ENCODE results near the gene VIPR2. TPM values are rescaled to one million over a fixed set of nuclear protein-coding genes. Genes with fewer than 3 reads are reported as not detected.
A peak's percentile ranks its signal among the peaks of the same experiment; 100 is the strongest.

VIPR2 gene
- total RNA-seq, 4 donors from 2014 or later = 9.3 to 16.6 (median 12.1) TPM

- WGBS = 60% methylated on average over 2 of the region's 2 CpGs
- Histone ChIP-seq H3K4me1 (no peaks in the 10 kb centered on the region), H3K36me3 (no peaks in the 10 kb centered on the region), H3K27ac (replicated peaks in 1 of 4) (no peak overlapping the region), H3K27me3 (peaks cover 0 to 6% (median 0%) of the 10 kb centered on the region in 4 donors), H3K4me3 (no peak overlapping the region), H3K9me3 (peaks cover 0 to 5% (median 2%) of the 10 kb centered on the region in 4 donors)
- TF ChIP-seq EP300 (IDR thresholded peaks at IDR 0.05) (no peak), CTCF (IDR thresholded peaks at IDR 0.05) (no peak), POLR2AphosphoS5 (IDR thresholded peaks at IDR 0.05) (no peak), POLR2A (IDR thresholded peaks at IDR 0.05; ENCODE audit: low read depth) (no peak)
- no peak for DNase-seq (ENCODE audit: extremely low spot score)
- intact Hi-C loops (cut with DNase I) = no loop called here
These were observed 92.8 kb downstream of the VIPR2 start for GRCh38 chr7:159051916-159052315.

- 80% methylated on average over 2 of the region's 2 CpGs for WGBS
- H3K36me3 ChIP-seq = no peaks in the 10 kb centered on the region
- no peak for DNase-seq (ENCODE audit: extremely low spot score)
- H3K27ac ChIP-seq (replicated peaks in 1 of 4) = no peak overlapping the region
- H3K9me3 ChIP-seq = peaks cover 0 to 5% (median 2%) of the 10 kb centered on the region in 4 donors
- H3K27me3 ChIP-seq = peaks cover 0 to 6% (median 0%) of the 10 kb centered on the region in 4 donors
- no peak overlapping the region for H3K4me3 ChIP-seq
- intact Hi-C loops (cut with DNase I) = no loop called here
- no peak for TF ChIP-seq POLR2A (IDR thresholded peaks at IDR 0.05; ENCODE audit: low read depth)
- no peak for TF ChIP-seq POLR2AphosphoS5 (IDR thresholded peaks at IDR 0.05)
- TF ChIP-seq CTCF (IDR thresholded peaks at IDR 0.05) = no peak
- TF ChIP-seq EP300 (IDR thresholded peaks at IDR 0.05) = no peak
- H3K4me1 ChIP-seq = no peaks in the 10 kb centered on the region
These were observed 94.0 kb downstream of the VIPR2 start for GRCh38 chr7:159050704-159051103.

- Histone ChIP-seq H3K27ac (replicated peaks in 1 of 4) (no peak overlapping the region), H3K4me3 (no peak overlapping the region), H3K36me3 (no peaks in the 10 kb centered on the region), H3K27me3 (peaks cover 0 to 6% (median 0%) of the 10 kb centered on the region in 4 donors), H3K4me1 (no peaks in the 10 kb centered on the region), H3K9me3 (peaks cover 0 to 5% (median 2%) of the 10 kb centered on the region in 4 donors)
- 90% methylated on average over 15 of the region's 15 CpGs for WGBS
- intact Hi-C loops (cut with DNase I) = no loop called here
- TF ChIP-seq CTCF (IDR thresholded peaks at IDR 0.05) = no peak
- no peak for TF ChIP-seq EP300 (IDR thresholded peaks at IDR 0.05)
- no peak for TF ChIP-seq POLR2A (IDR thresholded peaks at IDR 0.05; ENCODE audit: low read depth)
- no peak for TF ChIP-seq POLR2AphosphoS5 (IDR thresholded peaks at IDR 0.05)
- DNase-seq (ENCODE audit: extremely low spot score) = peak; percentile 87
These were observed 95.2 kb downstream of the VIPR2 start for GRCh38 chr7:159049266-159050025.

- no peaks in the 10 kb centered on the region for H3K4me1 ChIP-seq
- intact Hi-C loops (cut with DNase I) = no loop called here
- DNase-seq (ENCODE audit: extremely low spot score) = peak; percentile 57
- peaks cover 0 to 9% (median 2%) of the 10 kb centered on the region in 4 donors for H3K9me3 ChIP-seq
- no peak overlapping the region for H3K27ac ChIP-seq (replicated peaks in 1 of 4)
- peaks cover 0 to 6% (median 0%) of the 10 kb centered on the region in 4 donors for H3K27me3 ChIP-seq
- TF ChIP-seq CTCF (IDR thresholded peaks at IDR 0.05) (no peak), POLR2A (IDR thresholded peaks at IDR 0.05; ENCODE audit: low read depth) (no peak), EP300 (IDR thresholded peaks at IDR 0.05) (no peak), POLR2AphosphoS5 (IDR thresholded peaks at IDR 0.05) (no peak)
- no peak overlapping the region for H3K4me3 ChIP-seq
- no peaks in the 10 kb centered on the region for H3K36me3 ChIP-seq
- WGBS = 62% methylated on average over 2 of the region's 2 CpGs
These were observed 96.0 kb downstream of the VIPR2 start for GRCh38 chr7:159048656-159049055.
